ENCODE results near the gene MMP20.

- TF ChIP-seq, protein P1, sequence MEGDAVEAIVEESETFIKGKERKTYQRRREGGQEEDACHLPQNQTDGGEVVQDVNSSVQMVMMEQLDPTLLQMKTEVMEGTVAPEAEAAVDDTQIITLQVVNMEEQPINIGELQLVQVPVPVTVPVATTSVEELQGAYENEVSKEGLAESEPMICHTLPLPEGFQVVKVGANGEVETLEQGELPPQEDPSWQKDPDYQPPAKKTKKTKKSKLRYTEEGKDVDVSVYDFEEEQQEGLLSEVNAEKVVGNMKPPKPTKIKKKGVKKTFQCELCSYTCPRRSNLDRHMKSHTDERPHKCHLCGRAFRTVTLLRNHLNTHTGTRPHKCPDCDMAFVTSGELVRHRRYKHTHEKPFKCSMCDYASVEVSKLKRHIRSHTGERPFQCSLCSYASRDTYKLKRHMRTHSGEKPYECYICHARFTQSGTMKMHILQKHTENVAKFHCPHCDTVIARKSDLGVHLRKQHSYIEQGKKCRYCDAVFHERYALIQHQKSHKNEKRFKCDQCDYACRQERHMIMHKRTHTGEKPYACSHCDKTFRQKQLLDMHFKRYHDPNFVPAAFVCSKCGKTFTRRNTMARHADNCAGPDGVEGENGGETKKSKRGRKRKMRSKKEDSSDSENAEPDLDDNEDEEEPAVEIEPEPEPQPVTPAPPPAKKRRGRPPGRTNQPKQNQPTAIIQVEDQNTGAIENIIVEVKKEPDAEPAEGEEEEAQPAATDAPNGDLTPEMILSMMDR (IDR thresholded peaks at IDR 0.05): no peak
- no peak for TF ChIP-seq POLR2A (IDR thresholded peaks at IDR 0.05)
Observed at GRCh38 chr11:102614485-102614884, 10.6 kb downstream of the MMP20 start.
